K562 (cell line): ENCODE results near the gene SLC6A9. TPM values are rescaled to one million over a fixed set of nuclear protein-coding genes. Genes with fewer than 3 reads are reported as not detected.
A peak's percentile ranks its signal among the peaks of the same experiment; 100 is the strongest.

Source experiments
- CREB3L1 ChIP-seq: fragments of 450-650 bp; IDR thresholded peaks from 2 replicates; pipeline ENCODE4 v1.6.1; 2014; ENCODE audit warnings: low read depth, mild to moderate bottlenecking, moderate library complexity, borderline replicate concordance
- HMG20B ChIP-seq: fragments of 250-450 bp; sonication (Bioruptor Pico); IDR thresholded peaks from 2 replicates; pipeline ENCODE4 v1.5.0; 2021; ENCODE audit warnings: mild to moderate bottlenecking
- MTA1 ChIP-seq: fragments of 450-650 bp; IDR thresholded peaks from 2 replicates; pipeline ENCODE4 v1.6.1; 2017; ENCODE audit warnings: borderline replicate concordance
- RCOR1 ChIP-seq, 2 experiments: IDR thresholded peaks; 2 replicates each; pipeline ENCODE4 v1.6.1; 2012; ENCODE audit warnings: low read depth in 2 of 2, low read length in 2 of 2, borderline replicate concordance in 1 of 2, improper control_type of control experiment in 1 of 2
- TAF7 ChIP-seq: fragments of 450-650 bp; IDR thresholded peaks from 2 replicates; pipeline ENCODE4 v1.6.1; 2016; ENCODE audit warnings: missing genetic modification characterization, missing compliant biosample characterization
- TBP ChIP-seq: optimal IDR thresholded peaks from 2 replicates; pipeline ENCODE3; 2011; ENCODE audit warnings: low read depth, low read length, improper control_type of control experiment
- ZBTB40 ChIP-seq, 2 experiments: fragments of 450-650 bp in 1 of 2; sonication (generic) in 1 of 2; formaldehyde crosslinking in 1 of 2; IDR thresholded peaks; 2 replicates each; pipeline versions ENCODE4 v1.7.1 to v1.9.0; 2016 to 2022; ENCODE audit warnings: inconsistent platforms in 1 of 2, mild to moderate bottlenecking in 1 of 2, missing genetic modification reagents in 1 of 2
- ZBTB7A ChIP-seq: IDR thresholded peaks from 2 replicates; pipeline ENCODE4 v1.6.1; 2011; ENCODE audit warnings: low read depth, mild to moderate bottlenecking, low read length, moderate library complexity, borderline replicate concordance; ENCODE audit not compliant: control insufficient read depth
- ZNF239 ChIP-seq: fragments of 250-450 bp; sonication (Bioruptor Pico); IDR thresholded peaks from 2 replicates; pipeline ENCODE4 v1.4.0; 2020; ENCODE audit warnings: mild to moderate bottlenecking
- ZNF263 ChIP-seq: sonication (generic); formaldehyde crosslinking; IDR thresholded peaks from 2 replicates; pipeline ENCODE4 v1.8.0; 2022; ENCODE audit warnings: mild to moderate bottlenecking, missing genetic modification reagents, borderline replicate concordance
- ZNF347 ChIP-seq: fragments of 450-650 bp; formaldehyde crosslinking; IDR thresholded peaks from 2 replicates; pipeline ENCODE4 v1.4.0; 2020; ENCODE audit warnings: low read depth, mild to moderate bottlenecking, moderate library complexity
- ZNF384 ChIP-seq: IDR thresholded peaks from 2 replicates; pipeline ENCODE4 v1.6.1; 2012; ENCODE audit warnings: low read depth, low read length, improper control_type of control experiment
- ZNF586 ChIP-seq: fragments of 450-650 bp; formaldehyde crosslinking; conservative IDR thresholded peaks from 2 replicates; pipeline ENCODE4 v1.4.0; 2020; ENCODE audit warnings: mild to moderate bottlenecking, moderate library complexity
- ZNF639 ChIP-seq, 2 experiments: fragments of 200-800 bp in 1 of 2; sonication (Bioruptor generic) in 1 of 2; sonication (generic) in 1 of 2; formaldehyde crosslinking in 1 of 2; IDR thresholded peaks in 1 of 2; conservative IDR thresholded peaks in 1 of 2; 2 replicates each; pipeline versions ENCODE4 v1.5.0 to v1.6.1; 2016 to 2020; ENCODE audit warnings: missing compliant biosample characterization in 1 of 2, missing genetic modification characterization in 1 of 2, missing genetic modification reagents in 1 of 2
- polyA plus RNA-seq, 8 experiments: library from polyadenylated mRNA; depleted of rRNA in 4 of 8; stranded (reverse) in 5 of 8; unstranded in 3 of 8; fragments of >200 nt; fragmentation: Nextera tagmentation in 2 of 8; fragmentation: Illumina TruSeq in 1 of 8; extraction: Ambion mirVana in 2 of 8; extraction: Trizol in 1 of 8; gene quantifications; 2 replicates each; pipeline versions ENCODE4 v1.2.1 to v1.2.3, GENCODE V29; 2011 to 2014; ENCODE audit warnings: inconsistent platforms in 1 of 8, missing spikeins in 1 of 8
- total RNA-seq, 7 experiments: library from RNA; depleted of rRNA in 6 of 7; stranded (reverse); fragments of >200 nt in 6 of 7; fragmentation: Illumina TruSeq in 2 of 7; extraction: Trizol in 2 of 7; gene quantifications; 2 replicates each; pipeline versions ENCODE4 v1.2.1 to v1.2.3, GENCODE V29; 2011 to 2021; ENCODE audit warnings: low replicate concordance in 1 of 7

SLC6A9 gene
- total and polyA plus RNA-seq, 9 of the 15 experiments (the other 6 are each of a cell fraction or from before 2014, with no cell fraction given) = 0.17 to 18.7 (median 2.9) TPM

GRCh38 chr1:44035726-44036408 lies 4.6 kb upstream of the SLC6A9 start (continued):
- TF ChIP-seq ZBTB40 (IDR thresholded peaks at IDR 0.05) (no peak), ZBTB40 (CRISPR knock-in tag; IDR thresholded peaks at IDR 0.05) (no peak), ZNF384 (peak; percentile 30; the same call in 1 of the 2 replicates), ZNF347 (CRISPR knock-in tag) (peak; percentile 86), ZNF263 (CRISPR knock-in tag) (no peak; the same call in 1 of the 2 replicates), HMG20B (no peak), ZNF239 (CRISPR knock-in tag) (peak; percentile 90), CREB3L1 (peak; percentile 73; the same call in 1 of the 2 replicates), MTA1 (peak; percentile 93), ZNF639 (CRISPR knock-in tag; conservative IDR thresholded peaks at IDR 0.05 in 1 of 2, IDR thresholded peaks at IDR 0.05 in 1 of 2) (peak in 1 of 2 experiments; percentile 99; a peak in 2 of 4 replicates), ZNF586 (CRISPR knock-in tag) (0 out of 2 replicates have a peak, but pooled peaks have one; percentile 79), TBP (peak; percentile 13), TAF7 (no peak), ZBTB7A (peak; percentile 94), RCOR1 (IDR thresholded peaks at IDR 0.05; ENCODE audit: borderline replicate concordance in 1 of 2, low read depth in 2 of 2, low read length in 2 of 2) (peak; percentile 95 to 99)
